HEK293 (cell line): Measurements from ENCODE around the gene HPS4.

Source experiments
- CTCF ChIA-PET: fragments of 350-600 bp; formaldehyde crosslinking; extraction: SDS; loops from one replicate; lab custom pipeline; 2021; ENCODE audit warnings: antibody characterized with exemption; lab: Yijun Ruan, JAX
- POLR2A ChIA-PET: fragments of 300-600 bp; formaldehyde crosslinking; extraction: SDS; loops from one replicate; lab custom pipeline; 2020; ENCODE audit warnings: antibody characterized with exemption, inconsistent platforms; lab: Yijun Ruan, JAX
- H3K27ac ChIP-seq: fragments of 200-500 bp; sonication (Bioruptor generic); 2 replicates; pipeline ENCODE4 v1.5.1; 2014; ENCODE audit warnings: low read depth, low read length, control low read depth, inconsistent platforms; ENCODE audit errors: extremely low read depth
- H3K36me3 ChIP-seq, 2 experiments: fragments of 200-500 bp in 1 of 2; sonication (Bioruptor generic) in 1 of 2; 1 replicate in 1 of 2; 2 replicates in 1 of 2; pipeline ENCODE4 v1.5.1; 2014 to 2017; ENCODE audit warnings: inconsistent platforms in 2 of 2, low read length in 2 of 2; ENCODE audit not compliant: control insufficient read depth in 2 of 2, insufficient read depth in 1 of 2
- H3K4me1 ChIP-seq: fragments of 200-500 bp; sonication (Bioruptor generic); 2 replicates; pipeline ENCODE4 v1.5.1; 2014; ENCODE audit warnings: mild to moderate bottlenecking, low read length, inconsistent platforms; ENCODE audit not compliant: control insufficient read depth, insufficient read depth
- H3K4me3 ChIP-seq: 2 replicates; pipeline ENCODE4 v1.5.1; 2011; ENCODE audit warnings: low read depth, mild to moderate bottlenecking, control low read depth, low read length, moderate library complexity
- H3K9me3 ChIP-seq: fragments of 200-500 bp; sonication (Bioruptor generic); 2 replicates; pipeline ENCODE4 v1.5.1; 2014; ENCODE audit warnings: low read depth, low read length, inconsistent platforms; ENCODE audit not compliant: control insufficient read depth, insufficient read depth
- GFI1B ChIP-seq: fragments of 450-650 bp; formaldehyde crosslinking; IDR thresholded peaks from 2 replicates; pipeline ENCODE4 v1.5.1; 2016; ENCODE audit warnings: missing biosample characterization, missing genetic modification characterization
- GLI2 ChIP-seq: fragments of 450-650 bp; formaldehyde crosslinking; IDR thresholded peaks from 2 replicates; pipeline ENCODE4; 2017; ENCODE audit warnings: missing biosample characterization, missing genetic modification characterization, low read depth, borderline replicate concordance
- KLF8 ChIP-seq: fragments of 450-650 bp; formaldehyde crosslinking; IDR thresholded peaks from 2 replicates; pipeline ENCODE4 v1.5.1; 2016; ENCODE audit warnings: missing biosample characterization, missing genetic modification characterization
- MZF1 ChIP-seq: fragments of 450-650 bp; formaldehyde crosslinking; IDR thresholded peaks from 2 replicates; pipeline ENCODE4 v1.5.1; 2017; ENCODE audit warnings: missing biosample characterization, missing genetic modification characterization, borderline replicate concordance
- OVOL3 ChIP-seq: fragments of 450-650 bp; formaldehyde crosslinking; IDR thresholded peaks from 2 replicates; pipeline ENCODE4 v1.5.1; 2016; ENCODE audit warnings: missing biosample characterization, missing genetic modification characterization
- SALL2 ChIP-seq: fragments of 450-650 bp; formaldehyde crosslinking; IDR thresholded peaks from 2 replicates; pipeline ENCODE4 v1.5.0; 2017; ENCODE audit warnings: missing biosample characterization, mild to moderate bottlenecking, missing genetic modification characterization, borderline replicate concordance
- TCF7L2 ChIP-seq: IDR thresholded peaks from 2 replicates; pipeline ENCODE4 v1.6.1; 2011; ENCODE audit warnings: low read depth, mild to moderate bottlenecking, inconsistent platforms, low read length, moderate library complexity, borderline replicate concordance
- ZFP41 ChIP-seq: fragments of 450-650 bp; formaldehyde crosslinking; IDR thresholded peaks from 2 replicates; pipeline ENCODE4 v1.5.1; 2016; ENCODE audit warnings: missing biosample characterization, missing genetic modification characterization, borderline replicate concordance
- ZNF121 ChIP-seq: fragments of 450-650 bp; formaldehyde crosslinking; IDR thresholded peaks from 2 replicates; pipeline ENCODE4 v1.5.1; 2016; ENCODE audit warnings: missing biosample characterization, missing genetic modification characterization
- ZNF155 ChIP-seq: fragments of 450-650 bp; formaldehyde crosslinking; IDR thresholded peaks from 2 replicates; pipeline ENCODE4 v1.5.1; 2016; ENCODE audit warnings: missing biosample characterization, missing genetic modification characterization
- ZNF16 ChIP-seq: fragments of 450-650 bp; formaldehyde crosslinking; IDR thresholded peaks from 2 replicates; pipeline ENCODE4 v1.5.1; 2016; ENCODE audit warnings: low read depth, missing biosample characterization, missing genetic modification characterization
- ZNF266 ChIP-seq: fragments of 450-650 bp; formaldehyde crosslinking; IDR thresholded peaks from 2 replicates; pipeline ENCODE4 v1.5.1; 2016; ENCODE audit warnings: missing biosample characterization, missing genetic modification characterization, low read depth
- ZNF324 ChIP-seq: fragments of 450-650 bp; formaldehyde crosslinking; IDR thresholded peaks from 2 replicates; pipeline ENCODE4 v1.5.1; 2016; ENCODE audit warnings: missing biosample characterization, missing genetic modification characterization
- ZNF580 ChIP-seq: fragments of 450-650 bp; formaldehyde crosslinking; IDR thresholded peaks from 2 replicates; pipeline ENCODE4 v1.5.1; 2016; ENCODE audit warnings: missing biosample characterization, missing genetic modification characterization
- ZNF692 ChIP-seq: fragments of 450-650 bp; formaldehyde crosslinking; IDR thresholded peaks from 2 replicates; pipeline ENCODE4 v1.5.1; 2016; ENCODE audit warnings: missing biosample characterization, missing genetic modification characterization
- ZNF777 ChIP-seq: fragments of 450-650 bp; formaldehyde crosslinking; IDR thresholded peaks from 2 replicates; pipeline ENCODE4 v1.5.1; 2017; ENCODE audit warnings: missing biosample characterization, missing genetic modification characterization, borderline replicate concordance
- TF ChIP-seq, protein P1 (sequence below): fragments of 450-650 bp; formaldehyde crosslinking; IDR thresholded peaks from 2 replicates; pipeline ENCODE4 v1.5.1; 2016; ENCODE audit warnings: missing biosample characterization, missing genetic modification characterization, low read depth
- TF ChIP-seq, protein P2 (sequence below): fragments of 450-650 bp; formaldehyde crosslinking; IDR thresholded peaks from 2 replicates; pipeline ENCODE4 v1.5.1; 2016; ENCODE audit warnings: missing biosample characterization, missing genetic modification characterization, borderline replicate concordance

Gene HPS4

DNA sequence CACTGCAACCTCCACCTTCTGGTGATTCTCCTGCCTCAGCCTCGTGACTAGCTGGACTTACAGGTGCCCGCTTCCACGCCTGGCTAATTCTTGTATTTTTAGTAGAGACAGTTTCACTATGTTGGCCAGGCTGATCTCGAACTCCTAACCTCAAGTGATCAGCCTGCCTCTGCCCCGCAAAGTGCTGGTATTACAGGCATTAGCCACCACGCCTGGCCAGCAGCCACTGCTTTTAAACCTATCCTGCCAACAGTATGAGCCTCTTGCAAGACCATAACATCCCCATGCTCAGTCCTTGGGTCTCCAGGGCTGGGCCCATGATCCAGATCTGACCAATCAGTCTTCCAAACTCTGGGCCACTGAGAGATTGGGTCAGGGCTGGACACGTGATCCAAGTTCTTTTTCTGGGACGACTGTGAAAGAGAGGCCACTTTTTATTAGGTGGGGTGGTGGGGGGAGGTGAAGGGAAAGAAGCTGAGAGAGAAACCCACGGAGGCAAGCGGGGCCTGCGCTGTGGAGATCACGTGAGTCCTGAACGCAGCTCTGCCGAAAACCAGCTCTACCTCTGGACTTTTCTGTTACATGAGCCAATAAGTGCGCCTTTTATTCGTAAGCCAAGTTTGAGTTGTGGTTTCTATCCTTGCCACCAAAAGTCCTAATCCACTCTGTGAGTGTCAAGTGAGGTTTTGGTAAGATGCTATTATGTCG lies 36.6 kb downstream of the HPS4 start:
- H3K36me3 ChIP-seq: peaks cover 0 to 30% of the 10 kb centered on the region in 2 experiments; a peak in 1 of 3 replicates
- no peak overlapping the region for H3K4me3 ChIP-seq
- TF ChIP-seq ZNF121 (tag by site-specific recombination) (no peak), GLI2 (tag by site-specific recombination) (no peak), ZFP41 (tag by site-specific recombination) (no peak), ZNF692 (tag by site-specific recombination) (no peak), KLF8 (tag by site-specific recombination) (no peak), GFI1B (tag by site-specific recombination) (no peak), OVOL3 (no peak), ZNF580 (tag by site-specific recombination) (no peak), SALL2 (tag by site-specific recombination) (no peak), ZNF324 (no peak), ZNF777 (no peak), ZNF155 (tag by site-specific recombination) (no peak), ZNF16 (tag by site-specific recombination) (no peak), TCF7L2 (no peak), ZNF266 (tag by site-specific recombination) (no peak), MZF1 (tag by site-specific recombination) (no peak)
- TF ChIP-seq, protein P1, sequence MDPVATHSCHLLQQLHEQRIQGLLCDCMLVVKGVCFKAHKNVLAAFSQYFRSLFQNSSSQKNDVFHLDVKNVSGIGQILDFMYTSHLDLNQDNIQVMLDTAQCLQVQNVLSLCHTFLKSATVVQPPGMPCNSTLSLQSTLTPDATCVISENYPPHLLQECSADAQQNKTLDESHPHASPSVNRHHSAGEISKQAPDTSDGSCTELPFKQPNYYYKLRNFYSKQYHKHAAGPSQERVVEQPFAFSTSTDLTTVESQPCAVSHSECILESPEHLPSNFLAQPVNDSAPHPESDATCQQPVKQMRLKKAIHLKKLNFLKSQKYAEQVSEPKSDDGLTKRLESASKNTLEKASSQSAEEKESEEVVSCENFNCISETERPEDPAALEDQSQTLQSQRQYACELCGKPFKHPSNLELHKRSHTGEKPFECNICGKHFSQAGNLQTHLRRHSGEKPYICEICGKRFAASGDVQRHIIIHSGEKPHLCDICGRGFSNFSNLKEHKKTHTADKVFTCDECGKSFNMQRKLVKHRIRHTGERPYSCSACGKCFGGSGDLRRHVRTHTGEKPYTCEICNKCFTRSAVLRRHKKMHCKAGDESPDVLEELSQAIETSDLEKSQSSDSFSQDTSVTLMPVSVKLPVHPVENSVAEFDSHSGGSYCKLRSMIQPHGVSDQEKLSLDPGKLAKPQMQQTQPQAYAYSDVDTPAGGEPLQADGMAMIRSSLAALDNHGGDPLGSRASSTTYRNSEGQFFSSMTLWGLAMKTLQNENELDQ (tag by site-specific recombination): no peak
- TF ChIP-seq, protein P2, sequence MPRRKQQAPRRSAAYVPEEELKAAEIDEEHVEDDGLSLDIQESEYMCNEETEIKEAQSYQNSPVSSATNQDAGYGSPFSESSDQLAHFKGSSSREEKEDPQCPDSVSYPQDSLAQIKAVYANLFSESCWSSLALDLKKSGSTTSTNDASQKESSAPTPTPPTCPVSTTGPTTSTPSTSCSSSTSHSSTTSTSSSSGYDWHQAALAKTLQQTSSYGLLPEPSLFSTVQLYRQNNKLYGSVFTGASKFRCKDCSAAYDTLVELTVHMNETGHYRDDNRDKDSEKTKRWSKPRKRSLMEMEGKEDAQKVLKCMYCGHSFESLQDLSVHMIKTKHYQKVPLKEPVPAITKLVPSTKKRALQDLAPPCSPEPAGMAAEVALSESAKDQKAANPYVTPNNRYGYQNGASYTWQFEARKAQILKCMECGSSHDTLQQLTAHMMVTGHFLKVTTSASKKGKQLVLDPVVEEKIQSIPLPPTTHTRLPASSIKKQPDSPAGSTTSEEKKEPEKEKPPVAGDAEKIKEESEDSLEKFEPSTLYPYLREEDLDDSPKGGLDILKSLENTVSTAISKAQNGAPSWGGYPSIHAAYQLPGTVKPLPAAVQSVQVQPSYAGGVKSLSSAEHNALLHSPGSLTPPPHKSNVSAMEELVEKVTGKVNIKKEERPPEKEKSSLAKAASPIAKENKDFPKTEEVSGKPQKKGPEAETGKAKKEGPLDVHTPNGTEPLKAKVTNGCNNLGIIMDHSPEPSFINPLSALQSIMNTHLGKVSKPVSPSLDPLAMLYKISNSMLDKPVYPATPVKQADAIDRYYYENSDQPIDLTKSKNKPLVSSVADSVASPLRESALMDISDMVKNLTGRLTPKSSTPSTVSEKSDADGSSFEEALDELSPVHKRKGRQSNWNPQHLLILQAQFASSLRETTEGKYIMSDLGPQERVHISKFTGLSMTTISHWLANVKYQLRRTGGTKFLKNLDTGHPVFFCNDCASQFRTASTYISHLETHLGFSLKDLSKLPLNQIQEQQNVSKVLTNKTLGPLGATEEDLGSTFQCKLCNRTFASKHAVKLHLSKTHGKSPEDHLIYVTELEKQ: no peak
- ChIA-PET CTCF (interaction anchor here (0.6 to 3.9 kb wide), 3 partner anchors 14 to 78 kb away, joined by 3 to 21 read pairs (median 4); no protein-coding TSS in a partner anchor), POLR2A (no interaction called here)
- H3K27ac ChIP-seq: no peak overlapping the region
- no peaks in the 10 kb centered on the region for H3K9me3 ChIP-seq
- no peaks in the 10 kb centered on the region for H3K4me1 ChIP-seq
